HG03045 (cell line): ENCODE results near the gene CLECL1.
"Not testable (repeated sequence)": the region's sequence is repeated elsewhere in the genome, so short reads cannot be mapped to it uniquely, and the experiment has no call there.

Source experiments
- ATAC-seq: cut with Tn5 transposase; IDR thresholded peaks from one replicate; pipeline ENCODE4 v1.9.1; 2021; ENCODE audit warnings: mild to moderate bottlenecking, moderate library complexity; ENCODE audit not compliant: unreplicated experiment

Gene CLECL1

DNA sequence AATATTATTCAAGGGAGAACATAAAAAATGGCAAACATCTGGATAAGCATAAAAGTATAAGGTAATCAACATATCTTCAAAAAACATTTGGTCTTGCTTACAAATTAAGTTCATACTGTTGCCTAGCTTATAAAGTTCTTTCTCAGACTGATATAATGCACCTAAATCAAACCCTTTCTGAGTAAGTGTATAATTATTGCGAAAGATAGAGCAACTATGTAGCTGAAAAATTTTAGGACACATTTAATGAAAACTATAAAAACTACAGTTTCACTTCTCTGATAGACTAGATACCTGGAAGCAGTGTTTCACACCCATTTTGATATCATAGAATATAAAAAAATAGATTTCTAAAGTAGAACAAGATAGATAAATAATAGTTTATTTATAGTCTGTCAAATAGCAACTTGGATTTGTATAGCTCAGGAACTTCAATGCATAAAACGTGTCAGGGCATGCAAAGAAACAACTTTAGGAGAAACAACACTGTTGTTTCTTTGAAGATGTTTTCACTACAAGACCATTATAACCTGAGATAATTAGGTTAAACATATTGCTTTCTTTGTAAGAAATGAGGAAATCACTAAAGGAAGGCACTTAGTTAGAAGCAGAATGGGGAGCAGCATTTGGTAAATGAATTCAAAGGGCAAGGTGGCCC, 7.6 kb downstream of the CLECL1 start:
- no peak for ATAC-seq

DNA sequence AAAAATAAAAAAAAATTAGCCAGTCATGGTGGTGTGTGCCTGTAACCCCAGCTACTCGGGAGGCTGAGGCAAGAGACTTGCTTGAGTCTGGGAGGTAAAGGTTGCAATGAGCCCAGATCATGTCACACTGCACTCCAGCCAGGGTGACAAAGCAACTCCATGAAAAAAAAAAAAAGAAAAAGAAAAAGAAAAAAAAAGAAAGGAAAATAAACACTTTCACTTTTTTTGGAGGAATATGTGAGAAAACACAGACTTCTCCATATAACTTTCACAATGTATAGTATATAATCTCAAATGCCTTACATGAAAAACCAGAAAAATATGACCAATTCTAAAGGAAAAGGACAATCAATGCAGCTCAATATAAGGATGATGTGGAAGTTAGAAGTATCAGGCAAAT, 8.9 kb downstream of the CLECL1 start:
- no peak for ATAC-seq

GRCh38 chr12:9721394-9722092, 11.4 kb downstream of the CLECL1 start:
- peak; percentile 74 for ATAC-seq

GRCh38 chr12:9719790-9720189, 13.1 kb downstream of the CLECL1 start:
- no peak for ATAC-seq

GRCh38 chr12:9718968-9719367, 13.9 kb downstream of the CLECL1 start:
- ATAC-seq: no peak

GRCh38 chr12:9717070-9717925, 15.6 kb downstream of the CLECL1 start:
- ATAC-seq: no peak

GRCh38 chr12:9713032-9713558, 19.8 kb downstream of the CLECL1 start:
- peak; percentile 64 for ATAC-seq

GRCh38 chr12:9711664-9712063, 21.2 kb downstream of the CLECL1 start:
- no peak for ATAC-seq

- no peak for ATAC-seq
Measured at GRCh38 chr12:9710584-9711375, 22.1 kb downstream of the CLECL1 start.

DNA sequence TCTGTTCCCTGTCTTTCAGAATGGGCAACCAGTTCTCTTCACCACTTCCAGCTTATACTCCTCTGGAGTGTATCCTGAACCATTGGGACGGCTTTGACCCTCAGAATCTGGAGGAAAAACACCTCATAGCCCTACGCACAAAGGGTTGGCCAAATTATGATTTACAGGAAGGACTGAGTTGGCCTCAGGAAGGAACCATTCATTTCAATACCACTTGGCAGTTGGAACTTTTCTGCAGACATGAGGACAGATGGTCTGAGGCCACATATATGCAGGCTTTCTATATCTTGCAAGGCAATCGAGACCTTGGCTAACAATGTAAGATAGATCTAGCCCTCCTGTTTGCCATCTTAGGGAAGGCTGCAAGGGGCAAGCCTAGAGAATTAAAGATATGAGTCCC, 24.0 kb downstream of the CLECL1 start:
- ATAC-seq: no peak

DNA sequence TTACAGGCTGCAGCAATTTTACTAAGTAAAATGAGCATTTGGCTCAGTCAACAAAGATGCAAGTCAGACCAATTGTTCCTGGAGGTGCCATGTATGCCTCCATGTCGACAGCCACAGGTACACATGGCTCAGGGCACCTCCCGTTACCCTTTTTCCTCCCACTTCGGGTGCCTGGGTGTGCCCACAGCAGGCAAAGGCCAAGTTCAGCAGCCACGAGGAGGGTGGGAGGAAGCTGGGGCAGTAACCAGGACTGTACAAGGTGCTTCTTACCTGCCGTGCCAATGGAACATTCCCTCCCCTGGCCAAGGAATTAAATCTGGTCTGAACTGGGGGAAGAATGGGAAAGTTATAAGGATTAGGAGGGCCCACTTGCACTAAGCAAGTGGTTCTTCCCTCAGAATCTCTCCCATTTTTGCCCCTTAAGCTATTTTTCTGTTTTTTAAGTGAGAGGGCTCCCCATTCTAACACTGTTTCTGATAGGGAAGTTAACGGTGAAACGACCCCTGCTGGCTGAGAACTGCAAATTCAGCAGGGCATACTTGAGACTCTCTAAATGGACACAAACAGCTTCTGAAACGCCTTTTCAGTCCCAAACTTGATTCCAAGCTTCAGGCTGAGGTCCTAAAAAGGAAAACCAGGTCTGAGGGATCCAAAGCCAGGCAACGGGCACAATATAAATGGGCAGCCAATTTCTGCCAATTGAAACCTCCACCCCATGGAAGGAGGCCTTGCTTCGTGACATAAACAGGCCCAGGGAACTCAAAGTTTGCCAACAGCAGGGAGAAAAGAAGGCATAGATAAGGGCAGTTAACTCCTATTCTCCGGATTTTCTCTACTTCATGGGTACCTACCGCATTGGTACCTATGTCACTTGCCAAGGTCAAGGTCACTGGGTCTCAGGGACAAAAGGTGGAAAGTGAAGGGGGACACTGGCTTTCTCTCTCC, 24.8 kb downstream of the CLECL1 start:
- ATAC-seq: no peak

- no peak for ATAC-seq
Measured at GRCh38 chr12:9707356-9707755, 25.5 kb downstream of the CLECL1 start.

DNA sequence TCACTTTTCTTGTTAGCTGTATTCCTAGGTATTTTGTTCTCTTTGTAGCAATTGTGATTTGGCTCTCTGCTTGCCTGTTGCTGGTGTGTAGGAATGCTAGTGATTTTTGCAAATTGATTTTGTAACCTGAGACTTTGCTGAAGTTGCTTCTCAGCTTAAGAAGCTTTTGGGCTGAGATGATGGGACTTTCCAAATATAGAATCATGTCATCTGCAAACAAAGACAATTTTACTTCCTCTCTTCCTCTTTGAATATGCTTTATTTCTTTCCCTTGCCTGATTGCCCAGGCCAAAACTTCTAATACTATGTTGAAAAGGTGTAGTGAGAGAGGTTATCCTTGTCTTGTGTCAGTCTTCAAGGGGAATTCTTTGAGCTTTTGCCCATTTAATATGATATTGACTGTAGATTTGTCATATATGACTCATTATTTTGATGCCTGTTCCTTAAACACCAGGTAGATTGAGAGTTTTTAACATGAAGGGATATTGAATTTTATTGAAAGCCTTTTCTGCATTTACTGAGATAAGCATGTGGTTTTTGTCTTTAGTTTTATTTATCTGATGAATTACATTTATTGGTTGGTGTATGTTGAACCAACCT, 26.7 kb downstream of the CLECL1 start:
- ATAC-seq: no peak

GRCh38 chr12:9704561-9704960, 28.3 kb downstream of the CLECL1 start:
- ATAC-seq: not testable (repeated sequence)

DNA sequence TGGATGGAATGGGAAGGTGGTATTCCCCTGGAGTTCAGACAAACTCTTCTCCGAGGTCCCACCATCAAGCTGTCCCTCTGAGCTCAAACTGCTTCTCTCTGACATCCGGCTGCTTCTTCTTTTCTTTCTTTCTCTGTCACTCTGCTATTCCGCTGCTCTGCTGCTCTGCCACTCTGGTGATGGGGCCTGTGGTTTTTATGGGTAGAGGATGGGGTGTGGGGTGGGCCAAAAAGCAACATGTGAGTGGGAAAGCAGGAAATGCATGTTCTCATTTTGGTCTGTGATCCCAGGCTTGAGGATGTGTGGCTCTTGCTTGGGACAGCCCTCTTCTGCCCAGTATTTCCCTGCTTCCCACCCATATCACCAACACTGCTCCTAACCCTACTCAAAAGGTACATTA, 30.6 kb downstream of the CLECL1 start:
- no peak for ATAC-seq

DNA sequence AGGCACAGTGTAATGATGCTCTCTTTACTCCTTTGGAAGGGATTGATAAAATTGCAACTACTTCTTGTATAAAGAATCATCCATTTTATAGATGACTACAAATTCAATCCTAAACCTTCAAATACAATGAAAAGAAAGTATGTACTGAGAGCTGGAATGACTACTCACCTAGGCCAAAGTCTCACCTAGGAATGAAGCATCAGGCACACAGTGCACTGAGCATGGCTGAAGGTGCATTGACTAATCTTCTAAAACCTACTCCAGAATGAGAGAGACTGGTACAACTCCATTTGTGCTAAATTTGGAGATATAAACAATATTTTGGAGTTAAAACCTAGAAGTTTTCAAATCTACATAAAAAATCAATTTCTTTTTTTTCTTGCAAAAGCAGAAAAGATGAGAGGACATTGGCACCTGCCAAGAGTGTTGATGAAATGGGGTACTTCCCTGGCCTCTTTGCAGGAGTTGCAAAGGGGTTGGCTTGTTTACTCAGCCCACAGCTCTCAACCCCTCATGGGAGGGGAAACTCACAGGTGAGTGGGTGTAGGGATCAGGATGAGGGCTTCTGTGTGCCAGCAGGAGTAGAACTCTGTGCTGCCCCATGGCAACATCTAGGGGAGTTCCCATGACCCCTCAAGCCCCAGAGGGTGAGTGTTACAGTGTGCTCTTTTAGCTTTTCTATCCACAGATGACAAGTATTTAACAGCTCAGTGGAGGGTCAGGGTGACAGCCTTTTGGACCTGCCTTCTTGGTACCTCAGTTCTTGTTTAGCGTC, 31.3 kb downstream of the CLECL1 start:
- ATAC-seq: no peak

- ATAC-seq: no peak
Measured at GRCh38 chr12:9700606-9700956, 32.3 kb downstream of the CLECL1 start.

- ATAC-seq: no peak
Measured at GRCh38 chr12:9699898-9700605, 32.8 kb downstream of the CLECL1 start.
